GM12873 (cell line): ENCODE results near the gene YARS2.

Experiments
- CTCF ChIP-seq: IDR thresholded peaks from 2 replicates; pipeline ENCODE4 v1.5.1; 2012; ENCODE audit warnings: low read depth, mild to moderate bottlenecking, moderate library complexity, low read length, control low read depth; ENCODE audit not compliant: insufficient read depth; ENCODE audit errors: missing control alignments

Gene YARS2

GRCh38 chr12:32702946-32703345, 52.8 kb downstream of the YARS2 start:
- TF ChIP-seq CTCF, result no peak

- no peak for TF ChIP-seq CTCF
Measured at GRCh38 chr12:32702473-32702872, 53.2 kb downstream of the YARS2 start.

- no peak for TF ChIP-seq CTCF
Measured at GRCh38 chr12:32698285-32698684, 57.4 kb downstream of the YARS2 start.

- TF ChIP-seq CTCF, result no peak
Measured at GRCh38 chr12:32697445-32697844, 58.3 kb downstream of the YARS2 start.
